HEK293 (cell line): ENCODE measurements around the gene BLM.

Experiments
- CTCF ChIA-PET: fragments of 350-600 bp; formaldehyde crosslinking; extraction: SDS; loops from one replicate; lab custom pipeline; 2021; ENCODE audit warnings: antibody characterized with exemption; lab: Yijun Ruan, JAX
- POLR2A ChIA-PET: fragments of 300-600 bp; formaldehyde crosslinking; extraction: SDS; loops from one replicate; lab custom pipeline; 2020; ENCODE audit warnings: antibody characterized with exemption, inconsistent platforms; lab: Yijun Ruan, JAX
- H3K27ac ChIP-seq: fragments of 200-500 bp; sonication (Bioruptor generic); 2 replicates; pipeline ENCODE4 v1.5.1; 2014; ENCODE audit warnings: low read depth, low read length, control low read depth, inconsistent platforms; ENCODE audit errors: extremely low read depth
- H3K36me3 ChIP-seq, 2 experiments: fragments of 200-500 bp in 1 of 2; sonication (Bioruptor generic) in 1 of 2; 1 replicate in 1 of 2; 2 replicates in 1 of 2; pipeline ENCODE4 v1.5.1; 2014 to 2017; ENCODE audit warnings: inconsistent platforms in 2 of 2, low read length in 2 of 2; ENCODE audit not compliant: control insufficient read depth in 2 of 2, insufficient read depth in 1 of 2
- H3K4me1 ChIP-seq: fragments of 200-500 bp; sonication (Bioruptor generic); 2 replicates; pipeline ENCODE4 v1.5.1; 2014; ENCODE audit warnings: mild to moderate bottlenecking, low read length, inconsistent platforms; ENCODE audit not compliant: control insufficient read depth, insufficient read depth
- H3K4me3 ChIP-seq: 2 replicates; pipeline ENCODE4 v1.5.1; 2011; ENCODE audit warnings: low read depth, mild to moderate bottlenecking, control low read depth, low read length, moderate library complexity
- H3K9me3 ChIP-seq: fragments of 200-500 bp; sonication (Bioruptor generic); 2 replicates; pipeline ENCODE4 v1.5.1; 2014; ENCODE audit warnings: low read depth, low read length, inconsistent platforms; ENCODE audit not compliant: control insufficient read depth, insufficient read depth
- GFI1B ChIP-seq: fragments of 450-650 bp; formaldehyde crosslinking; IDR thresholded peaks from 2 replicates; pipeline ENCODE4 v1.5.1; 2016; ENCODE audit warnings: missing biosample characterization, missing genetic modification characterization
- TCF7L2 ChIP-seq: IDR thresholded peaks from 2 replicates; pipeline ENCODE4 v1.6.1; 2011; ENCODE audit warnings: low read depth, mild to moderate bottlenecking, inconsistent platforms, low read length, moderate library complexity, borderline replicate concordance
- TSHZ1 ChIP-seq: fragments of 450-650 bp; formaldehyde crosslinking; IDR thresholded peaks from 2 replicates; pipeline ENCODE4 v1.5.1; 2016; ENCODE audit warnings: missing biosample characterization, missing genetic modification characterization, borderline replicate concordance
- ZBTB6 ChIP-seq: fragments of 450-650 bp; formaldehyde crosslinking; IDR thresholded peaks from 2 replicates; pipeline ENCODE4 v1.5.1; 2017; ENCODE audit warnings: missing biosample characterization, missing genetic modification characterization
- ZFHX2 ChIP-seq: fragments of 450-650 bp; formaldehyde crosslinking; conservative IDR thresholded peaks from 2 replicates; pipeline ENCODE4 v1.5.1; 2016; ENCODE audit warnings: missing biosample characterization, missing genetic modification characterization
- ZFP3 ChIP-seq: fragments of 450-650 bp; formaldehyde crosslinking; IDR thresholded peaks from 2 replicates; pipeline ENCODE4 v1.5.1; 2016; ENCODE audit warnings: low read depth, missing biosample characterization, missing genetic modification characterization
- ZNF23 ChIP-seq: fragments of 450-650 bp; formaldehyde crosslinking; IDR thresholded peaks from 2 replicates; pipeline ENCODE4 v1.5.1; 2016; ENCODE audit warnings: missing biosample characterization, missing genetic modification characterization, borderline replicate concordance
- ZNF324 ChIP-seq: fragments of 450-650 bp; formaldehyde crosslinking; IDR thresholded peaks from 2 replicates; pipeline ENCODE4 v1.5.1; 2016; ENCODE audit warnings: missing biosample characterization, missing genetic modification characterization
- ZNF335 ChIP-seq: fragments of 450-650 bp; formaldehyde crosslinking; conservative IDR thresholded peaks from 2 replicates; pipeline ENCODE4 v1.5.1; 2016; ENCODE audit warnings: missing biosample characterization, missing genetic modification characterization
- ZNF426 ChIP-seq: fragments of 450-650 bp; formaldehyde crosslinking; IDR thresholded peaks from 2 replicates; pipeline ENCODE4 v1.5.1; 2017; ENCODE audit warnings: missing biosample characterization, missing genetic modification characterization, mild to moderate bottlenecking, inconsistent platforms, moderate library complexity
- ZNF48 ChIP-seq: fragments of 450-650 bp; formaldehyde crosslinking; IDR thresholded peaks from 2 replicates; pipeline ENCODE4 v1.5.1; 2016; ENCODE audit warnings: missing biosample characterization, missing genetic modification characterization
- ZNF514 ChIP-seq: fragments of 450-650 bp; formaldehyde crosslinking; IDR thresholded peaks from 2 replicates; pipeline ENCODE4 v1.5.1; 2016; ENCODE audit warnings: missing biosample characterization, missing genetic modification characterization
- ZNF555 ChIP-seq: fragments of 450-650 bp; formaldehyde crosslinking; conservative IDR thresholded peaks from 2 replicates; pipeline ENCODE4 v1.5.1; 2017; ENCODE audit warnings: missing biosample characterization, mild to moderate bottlenecking, missing genetic modification characterization, inconsistent platforms
- ZNF580 ChIP-seq: fragments of 450-650 bp; formaldehyde crosslinking; IDR thresholded peaks from 2 replicates; pipeline ENCODE4 v1.5.1; 2016; ENCODE audit warnings: missing biosample characterization, missing genetic modification characterization
- ZNF639 ChIP-seq: fragments of 450-650 bp; formaldehyde crosslinking; IDR thresholded peaks from 2 replicates; pipeline ENCODE4 v1.5.1; 2016; ENCODE audit warnings: missing biosample characterization, missing genetic modification characterization
- ZNF701 ChIP-seq: fragments of 450-650 bp; formaldehyde crosslinking; IDR thresholded peaks from 2 replicates; pipeline ENCODE4 v1.5.1; 2016; ENCODE audit warnings: missing biosample characterization, missing genetic modification characterization
- ZNF707 ChIP-seq: fragments of 450-650 bp; formaldehyde crosslinking; IDR thresholded peaks from 2 replicates; pipeline ENCODE4 v1.5.1; 2016; ENCODE audit warnings: missing biosample characterization, missing genetic modification characterization
- ZNF777 ChIP-seq: fragments of 450-650 bp; formaldehyde crosslinking; IDR thresholded peaks from 2 replicates; pipeline ENCODE4 v1.5.1; 2017; ENCODE audit warnings: missing biosample characterization, missing genetic modification characterization, borderline replicate concordance
- TF ChIP-seq, protein P1 (sequence below): fragments of 450-650 bp; formaldehyde crosslinking; IDR thresholded peaks from 2 replicates; pipeline ENCODE4 v1.5.1; 2016; ENCODE audit warnings: missing biosample characterization, missing genetic modification characterization
- TF ChIP-seq, protein P2 (sequence below): fragments of 450-650 bp; formaldehyde crosslinking; conservative IDR thresholded peaks from 2 replicates; pipeline ENCODE4 v1.5.1; 2016; ENCODE audit warnings: low read depth, missing biosample characterization, missing genetic modification characterization

BLM gene

GRCh38 chr15:90720131-90720530 is 3.0 kb downstream of the BLM start (continued):
- no peak for TF ChIP-seq ZNF777 (tag by site-specific recombination)
- TF ChIP-seq ZBTB6 (tag by site-specific recombination), result no peak
- no peak for TF ChIP-seq ZNF426 (tag by site-specific recombination)

DNA sequence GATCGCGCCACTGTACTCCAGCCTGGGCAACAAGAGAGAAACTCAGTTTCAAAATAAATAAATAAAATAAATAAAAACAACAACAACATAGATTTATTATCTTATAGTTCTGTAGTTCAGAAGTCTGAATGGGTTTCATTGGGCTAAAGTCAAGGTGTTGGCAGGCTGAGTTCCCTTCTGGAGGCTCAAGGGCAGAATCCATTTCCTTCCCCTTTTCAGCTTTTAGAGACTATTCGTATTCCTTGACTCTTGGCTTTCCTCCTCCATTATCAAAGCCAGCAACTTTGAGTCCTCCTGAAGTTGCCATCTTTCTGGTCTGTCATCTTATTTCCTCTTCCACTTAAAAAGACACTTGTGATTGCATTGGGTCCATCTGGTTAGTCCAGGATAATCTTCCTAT is 12.1 kb downstream of the BLM start:
- CTCF ChIA-PET, result interaction anchor here (1.4 kb wide), 1 partner anchor 11 kb away, joined by 3 read pairs; no protein-coding TSS in a partner anchor
- POLR2A ChIA-PET, result interaction anchor here (0.8 kb wide), 1 partner anchor 12 kb away, joined by 3 read pairs; the partner anchor contains the start of gene BLM

More for the DNA sequence above, 12.1 kb downstream of the BLM start:
- no peak for TF ChIP-seq ZNF48
- TF ChIP-seq, protein P1, sequence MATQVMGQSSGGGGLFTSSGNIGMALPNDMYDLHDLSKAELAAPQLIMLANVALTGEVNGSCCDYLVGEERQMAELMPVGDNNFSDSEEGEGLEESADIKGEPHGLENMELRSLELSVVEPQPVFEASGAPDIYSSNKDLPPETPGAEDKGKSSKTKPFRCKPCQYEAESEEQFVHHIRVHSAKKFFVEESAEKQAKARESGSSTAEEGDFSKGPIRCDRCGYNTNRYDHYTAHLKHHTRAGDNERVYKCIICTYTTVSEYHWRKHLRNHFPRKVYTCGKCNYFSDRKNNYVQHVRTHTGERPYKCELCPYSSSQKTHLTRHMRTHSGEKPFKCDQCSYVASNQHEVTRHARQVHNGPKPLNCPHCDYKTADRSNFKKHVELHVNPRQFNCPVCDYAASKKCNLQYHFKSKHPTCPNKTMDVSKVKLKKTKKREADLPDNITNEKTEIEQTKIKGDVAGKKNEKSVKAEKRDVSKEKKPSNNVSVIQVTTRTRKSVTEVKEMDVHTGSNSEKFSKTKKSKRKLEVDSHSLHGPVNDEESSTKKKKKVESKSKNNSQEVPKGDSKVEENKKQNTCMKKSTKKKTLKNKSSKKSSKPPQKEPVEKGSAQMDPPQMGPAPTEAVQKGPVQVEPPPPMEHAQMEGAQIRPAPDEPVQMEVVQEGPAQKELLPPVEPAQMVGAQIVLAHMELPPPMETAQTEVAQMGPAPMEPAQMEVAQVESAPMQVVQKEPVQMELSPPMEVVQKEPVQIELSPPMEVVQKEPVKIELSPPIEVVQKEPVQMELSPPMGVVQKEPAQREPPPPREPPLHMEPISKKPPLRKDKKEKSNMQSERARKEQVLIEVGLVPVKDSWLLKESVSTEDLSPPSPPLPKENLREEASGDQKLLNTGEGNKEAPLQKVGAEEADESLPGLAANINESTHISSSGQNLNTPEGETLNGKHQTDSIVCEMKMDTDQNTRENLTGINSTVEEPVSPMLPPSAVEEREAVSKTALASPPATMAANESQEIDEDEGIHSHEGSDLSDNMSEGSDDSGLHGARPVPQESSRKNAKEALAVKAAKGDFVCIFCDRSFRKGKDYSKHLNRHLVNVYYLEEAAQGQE, result no peak
- TF ChIP-seq ZNF580 (tag by site-specific recombination), result no peak
- TF ChIP-seq GFI1B (tag by site-specific recombination), result no peak
- TF ChIP-seq TSHZ1 (tag by site-specific recombination), result no peak
- TF ChIP-seq ZNF335, result no peak
- no peak for TF ChIP-seq ZNF639
- no peak for TF ChIP-seq TCF7L2
- TF ChIP-seq ZNF23 (tag by site-specific recombination), result no peak
- no peak for TF ChIP-seq ZNF324 (tag by site-specific recombination)
- no peak for TF ChIP-seq ZNF555 (tag by site-specific recombination)
- no peak for TF ChIP-seq ZNF514 (tag by site-specific recombination)
- no peak for TF ChIP-seq ZFHX2 (tag by site-specific recombination)
- no peak for TF ChIP-seq ZNF707 (tag by site-specific recombination)
- TF ChIP-seq, protein P2, sequence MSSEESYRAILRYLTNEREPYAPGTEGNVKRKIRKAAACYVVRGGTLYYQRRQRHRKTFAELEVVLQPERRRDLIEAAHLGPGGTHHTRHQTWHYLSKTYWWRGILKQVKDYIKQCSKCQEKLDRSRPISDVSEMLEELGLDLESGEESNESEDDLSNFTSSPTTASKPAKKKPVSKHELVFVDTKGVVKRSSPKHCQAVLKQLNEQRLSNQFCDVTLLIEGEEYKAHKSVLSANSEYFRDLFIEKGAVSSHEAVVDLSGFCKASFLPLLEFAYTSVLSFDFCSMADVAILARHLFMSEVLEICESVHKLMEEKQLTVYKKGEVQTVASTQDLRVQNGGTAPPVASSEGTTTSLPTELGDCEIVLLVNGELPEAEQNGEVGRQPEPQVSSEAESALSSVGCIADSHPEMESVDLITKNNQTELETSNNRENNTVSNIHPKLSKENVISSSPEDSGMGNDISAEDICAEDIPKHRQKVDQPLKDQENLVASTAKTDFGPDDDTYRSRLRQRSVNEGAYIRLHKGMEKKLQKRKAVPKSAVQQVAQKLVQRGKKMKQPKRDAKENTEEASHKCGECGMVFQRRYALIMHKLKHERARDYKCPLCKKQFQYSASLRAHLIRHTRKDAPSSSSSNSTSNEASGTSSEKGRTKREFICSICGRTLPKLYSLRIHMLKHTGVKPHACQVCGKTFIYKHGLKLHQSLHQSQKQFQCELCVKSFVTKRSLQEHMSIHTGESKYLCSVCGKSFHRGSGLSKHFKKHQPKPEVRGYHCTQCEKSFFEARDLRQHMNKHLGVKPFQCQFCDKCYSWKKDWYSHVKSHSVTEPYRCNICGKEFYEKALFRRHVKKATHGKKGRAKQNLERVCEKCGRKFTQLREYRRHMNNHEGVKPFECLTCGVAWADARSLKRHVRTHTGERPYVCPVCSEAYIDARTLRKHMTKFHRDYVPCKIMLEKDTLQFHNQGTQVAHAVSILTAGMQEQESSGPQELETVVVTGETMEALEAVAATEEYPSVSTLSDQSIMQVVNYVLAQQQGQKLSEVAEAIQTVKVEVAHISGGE (tag by site-specific recombination), result no peak
- no peak for TF ChIP-seq ZNF701
- no peak for TF ChIP-seq ZFP3 (tag by site-specific recombination)
- TF ChIP-seq, all 188 proteins: peak for 0
- Histone ChIP-seq H3K9me3 (no peaks in the 10 kb centered on the region), H3K4me3 (no peak overlapping the region), H3K4me1 (no peaks in the 10 kb centered on the region), H3K27ac (no peak overlapping the region), H3K36me3 (peaks cover 25 to 84% of the 10 kb centered on the region in 2 experiments)
